Smooth muscle cell (in vitro differentiated cells): ENCODE data around the gene LYPD4. TPM values are rescaled to one million over a fixed set of nuclear protein-coding genes. Genes with fewer than 3 reads are reported as not detected.

Source experiments
- DNase-seq: peaks from one replicate; lab custom pipeline; 2025; ENCODE audit not compliant: unreplicated experiment; lab: John Stamatoyannopoulos, UW
- H2AFZ ChIP-seq: fragments of 200-600 bp; sonication (generic); 2 replicates; pipeline ENCODE4 v1.6.0; 2016; ENCODE audit warnings: antibody characterized with exemption, low read depth, mild to moderate bottlenecking
- H3F3A ChIP-seq: fragments of 200-600 bp; sonication (generic); 2 replicates; pipeline ENCODE4 v1.6.0; 2017; ENCODE audit warnings: antibody characterized with exemption, low read depth
- H3K27ac ChIP-seq: fragments of 200-600 bp; sonication (generic); 2 replicates; pipeline ENCODE4 v1.5.1; 2016; ENCODE audit warnings: low read depth, mild to moderate bottlenecking
- H3K27me3 ChIP-seq: fragments of 200-600 bp; sonication (generic); 2 replicates; pipeline ENCODE4 v1.6.1; 2016; ENCODE audit warnings: low read depth, mild to moderate bottlenecking
- H3K36me3 ChIP-seq: fragments of 200-600 bp; sonication (generic); 2 replicates; pipeline ENCODE4 v1.5.1; 2016; ENCODE audit warnings: low read depth
- H3K4me1 ChIP-seq: fragments of 200-600 bp; sonication (generic); 2 replicates; pipeline ENCODE4 v1.5.1; 2016; ENCODE audit warnings: low read depth
- H3K4me2 ChIP-seq: fragments of 200-600 bp; sonication (generic); 2 replicates; pipeline ENCODE4 v1.6.0; 2016; ENCODE audit warnings: mild to moderate bottlenecking
- H3K4me3 ChIP-seq: fragments of 200-600 bp; sonication (generic); 2 replicates; pipeline ENCODE4 v1.5.1; 2016; ENCODE audit warnings: mild to moderate bottlenecking
- H3K79me2 ChIP-seq: fragments of 200-600 bp; sonication (generic); 2 replicates; pipeline ENCODE4 v1.6.0; 2016; ENCODE audit warnings: low read depth, mild to moderate bottlenecking
- H3K9ac ChIP-seq: fragments of 200-600 bp; sonication (generic); 2 replicates; pipeline ENCODE4 v1.6.0; 2016; ENCODE audit warnings: low read depth
- H3K9me3 ChIP-seq: fragments of 200-600 bp; sonication (generic); replicated peaks from 2 replicates; pipeline ENCODE4 v1.5.1; 2016; ENCODE audit warnings: low read depth
- H4K20me1 ChIP-seq: fragments of 200-600 bp; sonication (generic); 2 replicates; pipeline ENCODE4 v1.6.0; 2016; ENCODE audit warnings: low read depth
- WGBS: methylation state at CpG from one replicate; pipeline ENCODE4 v1.1.7; 2016; ENCODE audit warnings: low lambda C conversion rate; 5-methylcytosine and 5-hydroxymethylcytosine counted together
- polyA plus RNA-seq: library from polyadenylated mRNA; unstranded; fragments of >200 nt; fragmentation: Nextera tagmentation; extraction: Ambion mirVana; gene quantifications from 2 replicates; pipeline ENCODE4 v1.2.1, GENCODE V29; 2016
- total RNA-seq: library from RNA; depleted of rRNA; stranded (reverse); fragments of >200 nt; gene quantifications from 2 replicates; pipeline ENCODE4 v1.2.3, GENCODE V29; 2014
- TF ChIP-seq, protein P1 (sequence below): fragments of 200-600 bp; sonication (generic); IDR thresholded peaks from 2 replicates; pipeline ENCODE4 v1.5.1; 2017; ENCODE audit warnings: borderline replicate concordance, mild to moderate bottlenecking, antibody characterized with exemption; ENCODE audit not compliant: insufficient read depth, poor library complexity, severe bottlenecking

LYPD4 gene
- total and polyA plus RNA-seq, 2 experiments from 2014 or later: not detected

DNA sequence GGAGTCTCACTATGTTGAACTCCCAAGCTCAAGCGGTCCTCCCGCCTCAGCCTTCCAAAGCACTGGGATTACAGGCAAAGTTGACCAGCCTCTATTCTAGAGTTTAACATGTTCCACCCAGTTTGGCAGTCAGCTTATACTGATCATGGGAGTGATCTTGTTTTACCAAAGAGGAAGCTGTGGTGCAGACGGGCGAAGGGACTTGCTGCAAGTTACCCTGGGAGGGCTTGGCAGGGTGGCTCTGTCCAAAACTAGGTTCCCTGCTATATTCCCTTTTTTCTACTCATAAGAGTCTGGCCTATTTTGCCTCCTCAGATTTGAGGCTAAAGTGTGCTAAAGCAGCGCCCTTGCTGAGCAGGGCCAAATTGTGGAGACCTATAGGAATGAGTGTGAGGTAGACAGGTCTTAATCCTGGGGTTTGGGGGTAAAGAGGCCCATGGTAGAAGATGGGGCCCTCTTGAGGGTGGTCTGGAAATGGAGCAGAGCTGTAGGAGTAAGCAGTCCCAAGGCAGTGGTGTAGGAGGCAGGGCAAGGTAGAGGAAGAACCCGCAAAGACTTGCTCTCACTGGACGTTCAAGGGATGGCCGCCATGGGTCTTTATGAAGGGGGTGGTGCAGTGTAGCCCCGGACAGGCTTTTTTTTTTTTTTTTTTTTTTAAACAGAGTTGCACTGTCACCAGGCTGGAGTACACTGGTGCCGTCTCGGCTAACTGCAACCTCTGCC is 18.9 kb upstream of the LYPD4 start:
- Histone ChIP-seq H3K9me3 (no peaks in the 10 kb centered on the region), H3K4me2 (no peak overlapping the region), H3K9ac (no peak overlapping the region), H3K36me3 (peaks cover 5% of the 10 kb centered on the region), H3K4me1 (peaks cover 21% of the 10 kb centered on the region), H3K79me2 (peaks cover 79% of the 10 kb centered on the region), H2AFZ (no peak overlapping the region), H3K27ac (no peak overlapping the region), H4K20me1 (peaks cover 80% of the 10 kb centered on the region), H3K27me3 (no peaks in the 10 kb centered on the region), H3K4me3 (no peak overlapping the region), H3F3A (peaks cover 15% of the 10 kb centered on the region)
- no peak for DNase-seq
- 91% methylated on average over 11 of the region's 11 CpGs for WGBS
- TF ChIP-seq, protein P1, sequence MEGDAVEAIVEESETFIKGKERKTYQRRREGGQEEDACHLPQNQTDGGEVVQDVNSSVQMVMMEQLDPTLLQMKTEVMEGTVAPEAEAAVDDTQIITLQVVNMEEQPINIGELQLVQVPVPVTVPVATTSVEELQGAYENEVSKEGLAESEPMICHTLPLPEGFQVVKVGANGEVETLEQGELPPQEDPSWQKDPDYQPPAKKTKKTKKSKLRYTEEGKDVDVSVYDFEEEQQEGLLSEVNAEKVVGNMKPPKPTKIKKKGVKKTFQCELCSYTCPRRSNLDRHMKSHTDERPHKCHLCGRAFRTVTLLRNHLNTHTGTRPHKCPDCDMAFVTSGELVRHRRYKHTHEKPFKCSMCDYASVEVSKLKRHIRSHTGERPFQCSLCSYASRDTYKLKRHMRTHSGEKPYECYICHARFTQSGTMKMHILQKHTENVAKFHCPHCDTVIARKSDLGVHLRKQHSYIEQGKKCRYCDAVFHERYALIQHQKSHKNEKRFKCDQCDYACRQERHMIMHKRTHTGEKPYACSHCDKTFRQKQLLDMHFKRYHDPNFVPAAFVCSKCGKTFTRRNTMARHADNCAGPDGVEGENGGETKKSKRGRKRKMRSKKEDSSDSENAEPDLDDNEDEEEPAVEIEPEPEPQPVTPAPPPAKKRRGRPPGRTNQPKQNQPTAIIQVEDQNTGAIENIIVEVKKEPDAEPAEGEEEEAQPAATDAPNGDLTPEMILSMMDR: no peak

DNA sequence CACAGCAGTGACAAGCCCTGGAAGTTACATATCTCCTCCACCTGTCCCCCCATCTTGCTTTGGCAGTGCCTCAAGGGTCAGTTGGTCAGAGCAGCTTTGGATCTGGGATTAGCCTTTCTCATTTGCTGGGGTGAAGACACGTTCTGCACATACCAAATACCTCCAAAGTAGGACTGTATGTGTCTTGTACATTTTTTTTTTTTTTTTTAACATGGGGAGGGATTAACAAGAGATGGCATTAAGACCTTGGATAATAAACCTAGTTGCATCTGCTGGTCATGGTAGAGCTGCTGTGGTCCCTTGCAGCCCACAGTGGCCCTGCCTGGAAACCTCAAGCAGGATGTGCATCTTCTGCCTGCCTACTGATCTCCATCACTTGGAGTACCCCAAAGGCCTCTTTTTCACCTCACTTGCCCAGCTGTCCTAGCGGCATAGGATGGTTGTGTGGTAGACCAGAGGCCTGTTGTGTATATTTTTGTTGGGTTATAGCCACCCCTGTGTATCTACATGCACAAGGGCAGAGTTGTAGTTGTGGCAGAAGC is 18.0 kb upstream of the LYPD4 start:
- Histone ChIP-seq H3K4me1 (peaks cover 21% of the 10 kb centered on the region), H3K36me3 (peaks cover 5% of the 10 kb centered on the region), H3K27me3 (no peaks in the 10 kb centered on the region), H3K9me3 (no peaks in the 10 kb centered on the region), H3K4me2 (peak overlapping the region; percentile 88), H3F3A (peaks cover 15% of the 10 kb centered on the region), H3K27ac (no peak overlapping the region), H2AFZ (no peak overlapping the region), H3K4me3 (peak overlapping the region; percentile 69), H3K79me2 (peaks cover 71% of the 10 kb centered on the region), H4K20me1 (peaks cover 71% of the 10 kb centered on the region), H3K9ac (peak overlapping the region; percentile 99)
- TF ChIP-seq, protein P1: no peak
- no peak for DNase-seq
- WGBS: 89% methylated on average over 2 of the region's 2 CpGs

DNA sequence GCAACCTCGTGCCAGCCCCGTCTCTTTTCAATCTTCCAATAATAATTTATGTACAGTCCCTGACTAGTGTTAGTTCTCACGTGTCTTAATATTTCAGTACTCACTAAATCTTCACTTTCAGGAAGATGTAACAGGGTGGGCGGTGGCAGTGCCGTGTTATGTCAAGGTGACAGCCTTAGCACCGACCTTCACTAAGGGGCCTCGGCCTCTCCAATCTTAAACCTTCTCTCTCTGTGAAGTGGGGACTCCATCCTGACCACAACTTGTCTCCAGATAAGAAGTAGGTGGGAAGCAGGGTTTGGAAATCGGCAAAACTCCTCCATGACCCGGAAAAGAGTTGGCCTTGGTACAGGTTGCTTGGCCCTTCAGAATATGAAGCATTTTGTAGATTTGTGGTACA is 17.4 kb upstream of the LYPD4 start:
- H3K4me1 ChIP-seq: peaks cover 21% of the 10 kb centered on the region
- H3K36me3 ChIP-seq: peaks cover 5% of the 10 kb centered on the region
- no peaks in the 10 kb centered on the region for H3K27me3 ChIP-seq
- TF ChIP-seq, protein P1: no peak
- H2AFZ ChIP-seq: no peak overlapping the region
- peak overlapping the region; percentile 91 for H3K27ac ChIP-seq
- H4K20me1 ChIP-seq: peaks cover 65% of the 10 kb centered on the region
- H3K4me3 ChIP-seq: peak overlapping the region; percentile 69
- H3F3A ChIP-seq: peaks cover 10% of the 10 kb centered on the region
- WGBS: 89% methylated on average over 9 of the region's 9 CpGs
- peak overlapping the region; percentile 88 for H3K4me2 ChIP-seq
- H3K9ac ChIP-seq: peak overlapping the region; percentile 99
- H3K79me2 ChIP-seq: peaks cover 66% of the 10 kb centered on the region
- no peaks in the 10 kb centered on the region for H3K9me3 ChIP-seq
- no peak for DNase-seq
